ENCODE data around the gene HECTD4. TPM values are rescaled to one million over a fixed set of nuclear protein-coding genes. Genes with fewer than 3 reads are reported as not detected.

The HECTD4 gene
- total RNA-seq, 1 experiment from 2014 or later = 37.4 TPM

GRCh38 chr12:112325157-112325556 is 57.1 kb downstream of the HECTD4 start:
- Histone ChIP-seq H4K20me1 (ENCODE audit: insufficient read depth) (peaks cover 12% of the 10 kb centered on the region), H3K4me3 (no peak overlapping the region), H2AFZ (no peak overlapping the region), H3K27me3 (ENCODE audit: insufficient read depth, low read depth) (no peaks in the 10 kb centered on the region), H3K36me3 (ENCODE audit: low read depth) (no peaks in the 10 kb centered on the region), H3K27ac (no peak overlapping the region), H3F3A (ENCODE audit: insufficient read depth, low read depth) (no peaks in the 10 kb centered on the region), H3K9me2 (ENCODE audit: insufficient read depth) (no peaks in the 10 kb centered on the region), H3K4me2 (no peak overlapping the region), H3K9me3 (ENCODE audit: insufficient read depth, low read depth) (no peaks in the 10 kb centered on the region), H3K79me2 (ENCODE audit: low read depth) (0 out of 2 replicates have a peak, but pooled peaks cover 10% of the 10 kb centered on the region), H3K4me1 (replicated peaks; ENCODE audit: insufficient read depth) (no peaks in the 10 kb centered on the region)
- intact Hi-C loops (cut with micrococcal nuclease; ENCODE audit: unreplicated experiment) = no loop called here
- no peak for DNase-seq
- TF ChIP-seq EZH2 (IDR thresholded peaks at IDR 0.05; ENCODE audit: low read depth) = no peak
- TF ChIP-seq, protein P1, sequence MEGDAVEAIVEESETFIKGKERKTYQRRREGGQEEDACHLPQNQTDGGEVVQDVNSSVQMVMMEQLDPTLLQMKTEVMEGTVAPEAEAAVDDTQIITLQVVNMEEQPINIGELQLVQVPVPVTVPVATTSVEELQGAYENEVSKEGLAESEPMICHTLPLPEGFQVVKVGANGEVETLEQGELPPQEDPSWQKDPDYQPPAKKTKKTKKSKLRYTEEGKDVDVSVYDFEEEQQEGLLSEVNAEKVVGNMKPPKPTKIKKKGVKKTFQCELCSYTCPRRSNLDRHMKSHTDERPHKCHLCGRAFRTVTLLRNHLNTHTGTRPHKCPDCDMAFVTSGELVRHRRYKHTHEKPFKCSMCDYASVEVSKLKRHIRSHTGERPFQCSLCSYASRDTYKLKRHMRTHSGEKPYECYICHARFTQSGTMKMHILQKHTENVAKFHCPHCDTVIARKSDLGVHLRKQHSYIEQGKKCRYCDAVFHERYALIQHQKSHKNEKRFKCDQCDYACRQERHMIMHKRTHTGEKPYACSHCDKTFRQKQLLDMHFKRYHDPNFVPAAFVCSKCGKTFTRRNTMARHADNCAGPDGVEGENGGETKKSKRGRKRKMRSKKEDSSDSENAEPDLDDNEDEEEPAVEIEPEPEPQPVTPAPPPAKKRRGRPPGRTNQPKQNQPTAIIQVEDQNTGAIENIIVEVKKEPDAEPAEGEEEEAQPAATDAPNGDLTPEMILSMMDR (conservative IDR thresholded peaks at IDR 0.05) = no peak
- no TSS peak for BruUV-seq (replicated peaks)
- CTCF ChIA-PET = no interaction called here
- POLR2A ChIA-PET (ENCODE audit: unreplicated experiment) = no interaction called here

DNA sequence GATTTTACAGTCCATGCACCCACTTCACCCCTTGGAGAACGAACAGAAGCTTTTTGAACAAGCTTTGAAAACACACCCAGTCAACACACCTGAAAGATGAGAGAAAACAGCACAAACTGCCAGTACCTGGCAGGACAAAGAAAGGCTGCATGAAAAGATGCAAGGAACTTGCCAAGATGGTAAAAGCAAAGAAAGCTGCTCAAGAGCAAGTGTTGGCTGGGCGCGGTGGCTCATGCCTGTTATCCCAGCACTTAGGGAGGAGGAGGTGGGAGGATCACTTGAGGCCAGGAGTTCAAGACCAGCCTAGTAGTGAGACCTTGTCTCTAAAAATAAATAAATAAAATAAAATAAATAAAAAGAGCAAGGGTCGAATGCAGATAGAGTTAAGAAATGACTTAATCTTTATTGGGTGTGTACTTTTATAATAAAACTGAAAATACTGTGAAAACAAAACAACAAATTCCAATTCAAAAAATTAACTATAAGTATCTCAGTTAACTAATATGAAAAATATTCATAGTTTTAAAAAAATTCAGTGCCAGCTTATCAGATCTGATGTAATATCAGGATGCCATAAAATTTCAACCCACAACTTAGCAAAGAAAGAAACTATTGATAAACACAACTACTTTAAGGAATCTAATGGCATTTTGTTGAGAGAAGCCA is 59.2 kb downstream of the HECTD4 start:
- no TSS peak for BruUV-seq (replicated peaks)
- no peak overlapping the region for H3K4me2 ChIP-seq
- no peak overlapping the region for H3K4me3 ChIP-seq
- 0 out of 2 replicates have a peak, but pooled peaks cover 6% of the 10 kb centered on the region for H3K79me2 ChIP-seq (ENCODE audit: low read depth)
- ChIA-PET CTCF (no interaction called here), POLR2A (ENCODE audit: unreplicated experiment) (interaction anchor here (0.6 kb wide), 1 partner anchor 379 kb away, joined by 6 read pairs; no protein-coding TSS in a partner anchor)
- no peaks in the 10 kb centered on the region for H3K9me3 ChIP-seq (ENCODE audit: insufficient read depth, low read depth)
- no peak for DNase-seq
- no peak overlapping the region for H2AFZ ChIP-seq
- H3K9me2 ChIP-seq (ENCODE audit: insufficient read depth) = no peaks in the 10 kb centered on the region
- TF ChIP-seq EZH2 (IDR thresholded peaks at IDR 0.05; ENCODE audit: low read depth) = no peak
- TF ChIP-seq, protein P1 (conservative IDR thresholded peaks at IDR 0.05) = no peak
- intact Hi-C loops (cut with micrococcal nuclease; ENCODE audit: unreplicated experiment) = no loop called here
- no peaks in the 10 kb centered on the region for H3K27me3 ChIP-seq (ENCODE audit: insufficient read depth, low read depth)
- no peaks in the 10 kb centered on the region for H3F3A ChIP-seq (ENCODE audit: insufficient read depth, low read depth)
- H4K20me1 ChIP-seq (ENCODE audit: insufficient read depth) = peaks cover 12% of the 10 kb centered on the region
- H3K36me3 ChIP-seq (ENCODE audit: low read depth) = peaks cover 5% of the 10 kb centered on the region; the same call in 1 of the 2 replicates
- H3K27ac ChIP-seq = no peak overlapping the region
- no peaks in the 10 kb centered on the region for H3K4me1 ChIP-seq (replicated peaks; ENCODE audit: insufficient read depth)

- Histone ChIP-seq H3K27me3 (ENCODE audit: insufficient read depth, low read depth) (no peaks in the 10 kb centered on the region), H3K4me3 (no peak overlapping the region), H2AFZ (no peak overlapping the region), H3F3A (ENCODE audit: insufficient read depth, low read depth) (no peaks in the 10 kb centered on the region), H3K9me3 (ENCODE audit: insufficient read depth, low read depth) (no peaks in the 10 kb centered on the region), H3K79me2 (ENCODE audit: low read depth) (0 out of 2 replicates have a peak, but pooled peaks cover 6% of the 10 kb centered on the region), H3K27ac (no peak overlapping the region), H4K20me1 (ENCODE audit: insufficient read depth) (peaks cover 12% of the 10 kb centered on the region), H3K4me1 (replicated peaks; ENCODE audit: insufficient read depth) (no peaks in the 10 kb centered on the region), H3K4me2 (no peak overlapping the region), H3K36me3 (ENCODE audit: low read depth) (peaks cover 5% of the 10 kb centered on the region; the same call in 1 of the 2 replicates), H3K9me2 (ENCODE audit: insufficient read depth) (no peaks in the 10 kb centered on the region)
- no TSS peak for BruUV-seq (replicated peaks)
- intact Hi-C loops (cut with micrococcal nuclease; ENCODE audit: unreplicated experiment) = no loop called here
- TF ChIP-seq EZH2 (IDR thresholded peaks at IDR 0.05; ENCODE audit: low read depth) = no peak
- TF ChIP-seq, protein P1 (conservative IDR thresholded peaks at IDR 0.05) = no peak
- DNase-seq = no peak
- ChIA-PET POLR2A (ENCODE audit: unreplicated experiment) (interaction anchor here (0.6 kb wide), 1 partner anchor 379 kb away, joined by 6 read pairs; no protein-coding TSS in a partner anchor), CTCF (no interaction called here)
Observed at GRCh38 chr12:112322441-112322840, 59.8 kb downstream of the HECTD4 start.

All from PC-9 (cell line).